GM20000 (cell line): Measurements from ENCODE around the gene FNDC3A.
"Not testable (repeated sequence)": the region's sequence is repeated elsewhere in the genome, so short reads cannot be mapped to it uniquely, and the experiment has no call there.

Experiments used
- DNase-seq: peaks from one replicate; pipeline ENCODE4 v3.0.0; 2012; ENCODE audit warnings: low spot score
- CTCF ChIP-seq: IDR thresholded peaks from 2 replicates; pipeline ENCODE4 v1.5.1; 2012; ENCODE audit warnings: mild to moderate bottlenecking, control low read depth; ENCODE audit errors: extremely low read depth, missing control alignments

FNDC3A gene

GRCh38 chr13:49108196-49108595 lies 132.5 kb downstream of the FNDC3A start:
- DNase-seq, result no peak
- TF ChIP-seq CTCF, result no peak

- peak; percentile 60 for DNase-seq
- no peak for TF ChIP-seq CTCF
These were observed 134.6 kb downstream of the FNDC3A start for GRCh38 chr13:49110122-49110912.

GRCh38 chr13:49110913-49111170 lies 135.1 kb downstream of the FNDC3A start:
- no peak for TF ChIP-seq CTCF
- DNase-seq, result no peak

- no peak for TF ChIP-seq CTCF
- no peak for DNase-seq
These were observed 137.2 kb downstream of the FNDC3A start for GRCh38 chr13:49112782-49113525.

- no peak for TF ChIP-seq CTCF
- DNase-seq, result no peak
These were observed 138.0 kb downstream of the FNDC3A start for GRCh38 chr13:49113526-49114286.

GRCh38 chr13:49116873-49117272 lies 141.2 kb downstream of the FNDC3A start:
- DNase-seq, result no peak
- no peak for TF ChIP-seq CTCF

GRCh38 chr13:49118455-49118854 lies 142.7 kb downstream of the FNDC3A start:
- not testable (repeated sequence) for DNase-seq
